H9 (cell line): ENCODE results near the gene NPM3. TPM values are rescaled to one million over a fixed set of nuclear protein-coding genes. Genes with fewer than 3 reads are reported as not detected.

Experiments used
- DNase-seq: peaks from one replicate; pipeline ENCODE4 v3.0.0-alpha.2; 2017
- H2AFZ ChIP-seq: one replicate; pipeline ENCODE4 v1.6.1; 2013; ENCODE audit warnings: mild to moderate bottlenecking, low read length, control low read depth, moderate library complexity
- H2AK5ac ChIP-seq: 2 replicates; pipeline ENCODE4 v1.6.1; 2013; ENCODE audit warnings: low read length, control low read depth, mixed read lengths; ENCODE audit not compliant: insufficient read length
- H2BK120ac ChIP-seq: one replicate; pipeline ENCODE4 v1.6.1; 2013; ENCODE audit warnings: low read depth, mild to moderate bottlenecking, low read length, control low read depth, inconsistent platforms; ENCODE audit not compliant: poor library complexity, severe bottlenecking
- H2BK12ac ChIP-seq: 2 replicates; pipeline ENCODE4 v1.6.1; 2013; ENCODE audit warnings: low read length, control low read depth, mixed read lengths, low read depth; ENCODE audit not compliant: insufficient read length
- H2BK15ac ChIP-seq: 2 replicates; pipeline ENCODE4 v1.6.1; 2013; ENCODE audit warnings: low read depth, low read length, control low read depth
- H2BK20ac ChIP-seq: one replicate; pipeline ENCODE4 v1.6.1; 2013; ENCODE audit warnings: low read depth, mild to moderate bottlenecking, low read length, control low read depth, inconsistent platforms; ENCODE audit not compliant: poor library complexity, severe bottlenecking
- H2BK5ac ChIP-seq: 2 replicates; pipeline ENCODE4 v1.6.1; 2013; ENCODE audit warnings: low read length, control low read depth, mixed read lengths; ENCODE audit not compliant: insufficient read length
- H3K14ac ChIP-seq: 2 replicates; pipeline ENCODE4 v1.6.1; 2013; ENCODE audit warnings: low read length, control low read depth; ENCODE audit not compliant: insufficient read depth
- H3K18ac ChIP-seq: 2 replicates; pipeline ENCODE4 v1.6.1; 2013; ENCODE audit warnings: low read depth, mild to moderate bottlenecking, mixed read lengths, low read length, control low read depth; ENCODE audit not compliant: insufficient read length
- H3K23ac ChIP-seq: 2 replicates; pipeline ENCODE4 v1.6.1; 2013; ENCODE audit warnings: low read length, control low read depth, mixed read lengths, low read depth; ENCODE audit not compliant: insufficient read length
- H3K23me2 ChIP-seq: 2 replicates; pipeline ENCODE4 v1.6.1; 2013; ENCODE audit warnings: low read depth, mild to moderate bottlenecking, mixed read lengths, low read length, control low read depth; ENCODE audit not compliant: insufficient read length, poor library complexity, severe bottlenecking
- H3K27ac ChIP-seq: 2 replicates; pipeline ENCODE4 v1.5.1; 2013; ENCODE audit warnings: low read length, control low read depth, mixed read lengths, low read depth; ENCODE audit not compliant: insufficient read length
- H3K27me3 ChIP-seq: 2 replicates; pipeline ENCODE4 v1.6.1; 2013; ENCODE audit warnings: low read length, control low read depth, inconsistent platforms; ENCODE audit not compliant: insufficient read depth
- H3K4ac ChIP-seq: 2 replicates; pipeline ENCODE4 v1.6.1; 2013; ENCODE audit warnings: low read depth, mild to moderate bottlenecking, control low read depth, inconsistent platforms, low read length, moderate library complexity
- H3K4me1 ChIP-seq: 2 replicates; pipeline ENCODE4 v1.6.1; 2013; ENCODE audit warnings: low read length, control low read depth, inconsistent platforms; ENCODE audit not compliant: insufficient read depth
- H3K4me2 ChIP-seq: 2 replicates; pipeline ENCODE4 v1.6.1; 2013; ENCODE audit warnings: low read length, control low read depth, mixed read lengths; ENCODE audit not compliant: insufficient read length, insufficient read depth
- H3K56ac ChIP-seq: 2 replicates; pipeline ENCODE4 v1.6.1; 2013; ENCODE audit warnings: low read depth, mild to moderate bottlenecking, mixed read lengths, low read length, control low read depth; ENCODE audit not compliant: insufficient read length
- H3K79me1 ChIP-seq: 2 replicates; pipeline ENCODE4 v1.6.1; 2013; ENCODE audit warnings: low read depth, mild to moderate bottlenecking, moderate library complexity, low read length, control low read depth, inconsistent platforms; ENCODE audit not compliant: insufficient read depth, poor library complexity, severe bottlenecking
- H3K79me2 ChIP-seq: 2 replicates; pipeline ENCODE4 v1.6.1; 2013; ENCODE audit warnings: low read length, control low read depth, inconsistent platforms; ENCODE audit not compliant: insufficient read depth
- H3K9ac ChIP-seq: 2 replicates; pipeline ENCODE4 v1.6.1; 2013; ENCODE audit warnings: low read length, control low read depth, mixed read lengths; ENCODE audit not compliant: insufficient read length; ENCODE audit errors: extremely low read depth
- H3K9me3 ChIP-seq: one replicate; pipeline ENCODE4 v1.6.1; 2013; ENCODE audit warnings: low read depth, low read length, inconsistent platforms; ENCODE audit not compliant: control insufficient read depth
- H3T11ph ChIP-seq: one replicate; pipeline ENCODE4 v1.6.1; 2013; ENCODE audit warnings: mild to moderate bottlenecking, low read length, control low read depth, inconsistent platforms
- H4K20me1 ChIP-seq: one replicate; pipeline ENCODE4 v1.6.1; 2013; ENCODE audit not compliant: control insufficient read depth, insufficient read length, insufficient read depth
- H4K5ac ChIP-seq: 2 replicates; pipeline ENCODE4 v1.6.1; 2013; ENCODE audit warnings: low read depth, mild to moderate bottlenecking, mixed read lengths, low read length, control low read depth; ENCODE audit not compliant: insufficient read length
- H4K8ac ChIP-seq: replicated peaks from 2 replicates; pipeline ENCODE4 v1.6.1; 2013; ENCODE audit warnings: low read length, control low read depth, mixed read lengths, low read depth; ENCODE audit not compliant: insufficient read length
- H4K91ac ChIP-seq: 2 replicates; pipeline ENCODE4 v1.6.1; 2013; ENCODE audit warnings: low read depth, mild to moderate bottlenecking, moderate library complexity, mixed read lengths, low read length, control low read depth; ENCODE audit not compliant: insufficient read length
- H3K27ac Mint-ChIP-seq, 3 experiments: 2 replicates in 2 of 3; 3 replicates in 1 of 3; pipeline ENCODE4 v1.8.0; 2020 to 2021; ENCODE audit warnings: mixed read lengths in 3 of 3, mild to moderate bottlenecking in 1 of 3, moderate library complexity in 1 of 3
- H3K27me3 Mint-ChIP-seq: 2 replicates; pipeline ENCODE4 v1.8.0; 2021; ENCODE audit warnings: low read depth, mild to moderate bottlenecking, moderate library complexity, mixed read lengths
- H3K36me3 Mint-ChIP-seq, 3 experiments: 2 replicates in 2 of 3; 3 replicates in 1 of 3; pipeline ENCODE4 v1.8.0; 2020 to 2021; ENCODE audit warnings: low read depth in 3 of 3, mixed read lengths in 3 of 3; ENCODE audit not compliant: insufficient read depth in 1 of 3
- H3K4me1 Mint-ChIP-seq, 2 experiments: 2 replicates each; pipeline ENCODE4 v1.8.0; 2020; ENCODE audit warnings: mixed read lengths in 2 of 2
- H3K4me3 Mint-ChIP-seq, 2 experiments: 2 replicates in 1 of 2; 3 replicates in 1 of 2; pipeline ENCODE4 v1.8.0; 2020 to 2021; ENCODE audit warnings: mild to moderate bottlenecking in 2 of 2, mixed read lengths in 2 of 2, moderate library complexity in 1 of 2
- H3K9me3 Mint-ChIP-seq, 2 experiments: 2 replicates in 1 of 2; 3 replicates in 1 of 2; pipeline ENCODE4 v1.8.0; 2020; ENCODE audit warnings: mild to moderate bottlenecking in 2 of 2, mixed read lengths in 2 of 2, moderate library complexity in 1 of 2
- CTCF ChIP-seq: fragments of 200-600 bp; sonication (generic); conservative IDR thresholded peaks from 3 replicates; pipeline ENCODE4 v1.8.0; 2021; ENCODE audit warnings: antibody characterized with exemption, mild to moderate bottlenecking
- WGBS: extraction: QIAGEN DNeasy Blood & Tissue Kit; methylation state at CpG from one replicate; pipeline ENCODE4 v1.1.7; 2013; ENCODE audit warnings: missing lambda C conversion rate, low lambda C conversion rate, mixed read lengths; ENCODE audit not compliant: insufficient read length; ENCODE audit errors: extremely low coverage; 5-methylcytosine and 5-hydroxymethylcytosine counted together
- long read RNA-seq: library from polyadenylated mRNA; unstranded; transcript quantifications from one replicate; pipeline ENCODE4 v2.0.0, GENCODE V29; 2020
- total RNA-seq: library from RNA; stranded (reverse); gene quantifications from 2 replicates; pipeline ENCODE4 v1.2.1, GENCODE V29; 2021

The NPM3 gene
- 133 and 139 TPM in 2 replicates for total RNA-seq
- long read RNA-seq, transcript NPM3-201 (6 exons, 877 nt): major isoform, 13 of 14 reads
- long read RNA-seq, partial matches to known transcripts: 0 of 14 reads
- long read RNA-seq, other reads (novel, unspliced or antisense): 1 of 14 reads

- no peak within 1 kb of the TSS for H2BK12ac ChIP-seq
- no peak within 1 kb of the TSS for H3K23ac ChIP-seq
- no peak within 1 kb of the TSS for H3K27ac ChIP-seq
- peaks cover 5% of the 10 kb centered on the region; the same call in 1 of the 2 replicates for H3K27me3 ChIP-seq
- peak within 1 kb of the TSS; percentile 80 for H4K5ac ChIP-seq
- peaks cover 32 to 49% of the 10 kb centered on the region in 2 experiments for H3K4me1 Mint-ChIP-seq
- H3K23me2 ChIP-seq: peaks cover 26% of the 10 kb centered on the region
- peaks cover 13 to 34% (median 21%) of the 10 kb centered on the region in 3 experiments for H3K36me3 Mint-ChIP-seq
- H3T11ph ChIP-seq: no peak within 1 kb of the TSS
- no peak within 1 kb of the TSS for H3K4ac ChIP-seq
- peaks cover 14% of the 10 kb centered on the region for H3K27me3 Mint-ChIP-seq
- no peak within 1 kb of the TSS for H2AK5ac ChIP-seq
- no peak for TF ChIP-seq CTCF
- peak within 1 kb of the TSS; percentile 96 to 99 (median 99) for H3K27ac Mint-ChIP-seq
- peak within 1 kb of the TSS; percentile 72 for H3K18ac ChIP-seq
- H3K79me1 ChIP-seq: no peaks in the 10 kb centered on the region
- H4K91ac ChIP-seq: no peak within 1 kb of the TSS
- no peaks in the 10 kb centered on the region; a peak in 1 of 5 replicates for H3K9me3 Mint-ChIP-seq
- DNase-seq: peak; percentile 92
- peak within 1 kb of the TSS; percentile 66 for H3K14ac ChIP-seq
- H2BK15ac ChIP-seq: no peak within 1 kb of the TSS; the same call in 1 of the 2 replicates
- H2AFZ ChIP-seq: no peak within 1 kb of the TSS
- peaks cover 2% of the 10 kb centered on the region; the same call in 1 of the 2 replicates for H3K79me2 ChIP-seq
- H3K9ac ChIP-seq: peak within 1 kb of the TSS; percentile 86
- H4K20me1 ChIP-seq: peaks cover 2% of the 10 kb centered on the region
- no peak within 1 kb of the TSS for H2BK120ac ChIP-seq
- H3K4me1 ChIP-seq: peaks cover 5% of the 10 kb centered on the region; the same call in 1 of the 2 replicates
- no peak within 1 kb of the TSS for H3K56ac ChIP-seq
- peak within 1 kb of the TSS; percentile 98 for H3K4me2 ChIP-seq
- H3K4me3 Mint-ChIP-seq: peak within 1 kb of the TSS; percentile 100
- no peak within 1 kb of the TSS for H2BK20ac ChIP-seq
- WGBS: no CpG with 5 or more reads among the region's 57 CpGs
- no peaks in the 10 kb centered on the region for H3K9me3 ChIP-seq
- no peak within 1 kb of the TSS for H2BK5ac ChIP-seq
- H4K8ac ChIP-seq: no peak within 1 kb of the TSS
Measured at GRCh38 chr10:101782811-101783735, at the start of gene NPM3. Gene NPM3 (minus strand): TSS chr10:101783446. CDS start chr10:101783390, 56 bp downstream.
